Gastrocnemius medialis (tissue), 4 donors: ENCODE data around the gene LVRN. TPM values are rescaled to one million over a fixed set of nuclear protein-coding genes. Genes with fewer than 3 reads are reported as not detected.

Experiments used
- ATAC-seq, 2 donors: fragments of 150-250 bp; one replicate each; pipeline ENCODE4 v1.9.1; 2016
- DNase-seq, 2 donors: peaks; one replicate each; pipeline ENCODE4 v3.0.0-alpha.2; 2019
- H3K27ac ChIP-seq, 4 donors: fragments of 200-600 bp; sonication (generic); 1 replicate in 1 of 4; 2 replicates in 3 of 4; pipeline ENCODE4 v1.5.1; 2016 to 2018; ENCODE audit warnings: mild to moderate bottlenecking in 2 of 4, moderate library complexity in 1 of 4
- H3K27me3 ChIP-seq, 3 donors: fragments of 200-600 bp; sonication (generic) in 2 of 3; 1 replicate in 1 of 3; 2 replicates in 2 of 3; pipeline versions ENCODE4 v1.5.1 to v1.6.0; 2016 to 2019; ENCODE audit warnings: mild to moderate bottlenecking in 1 of 3, moderate library complexity in 1 of 3
- H3K36me3 ChIP-seq, 2 donors: fragments of 200-600 bp; sonication (generic) in 1 of 2; one replicate each; pipeline ENCODE4 v1.5.1; 2017 to 2018
- H3K4me1 ChIP-seq, 2 donors: fragments of 200-600 bp; sonication (generic) in 1 of 2; one replicate each; pipeline ENCODE4 v1.5.1; 2016 to 2017; ENCODE audit warnings: mild to moderate bottlenecking in 2 of 2
- H3K4me3 ChIP-seq, 4 donors: fragments of 200-600 bp; sonication (generic) in 3 of 4; 1 replicate in 1 of 4; 2 replicates in 3 of 4; pipeline ENCODE4 v1.5.1; 2016 to 2019; ENCODE audit warnings: mild to moderate bottlenecking in 2 of 4
- H3K9me3 ChIP-seq, 3 donors: fragments of 200-600 bp; sonication (generic) in 2 of 3; 1 replicate in 1 of 3; 2 replicates in 2 of 3; pipeline ENCODE4 v1.5.1; 2016 to 2019
- POLR2A ChIP-seq, 2 donors: fragments of 450-650 bp; IDR thresholded peaks; one replicate each; pipeline ENCODE4 v1.6.1; 2017; ENCODE audit warnings: antibody characterized with exemption in 2 of 2, mild to moderate bottlenecking in 2 of 2, moderate library complexity in 2 of 2
- in situ Hi-C, 4 donors: fragments of 200-750 bp; cut with MboI; loops; one replicate each; pipeline versions ENCODE4 v1.15.0 to v1.8.0; 2017; ENCODE audit warnings: low sequenced_read_pairs in 4 of 4
- intact Hi-C: fragments of 100-400 bp; cut with DNase I; formaldehyde crosslinking; loops from one replicate; pipeline ENCODE4 v1.15.1; 2023; ENCODE audit warnings: low total_unique reads
- total RNA-seq, 4 donors: library from RNA; depleted of rRNA; stranded (reverse); fragments of >200 nt; gene quantifications; one replicate each; pipeline versions ENCODE4 v1.1.0 to v1.2.3, GENCODE V29; 2016
- TF ChIP-seq, protein P1 (sequence below), 5 experiments: fragments of 450-650 bp in 3 of 5; fragments of 200-600 bp in 2 of 5; sonication (generic) in 2 of 5; IDR thresholded peaks in 4 of 5; conservative IDR thresholded peaks in 1 of 5; 1 replicate in 4 of 5; 2 replicates in 1 of 5; pipeline ENCODE4 v1.5.1; 2016 to 2019; ENCODE audit warnings: antibody characterized with exemption in 5 of 5, mild to moderate bottlenecking in 3 of 5, moderate library complexity in 3 of 5

LVRN gene
- total RNA-seq, 4 donors from 2014 or later, result 0.63 to 2.2 (median 0.78) TPM

DNA sequence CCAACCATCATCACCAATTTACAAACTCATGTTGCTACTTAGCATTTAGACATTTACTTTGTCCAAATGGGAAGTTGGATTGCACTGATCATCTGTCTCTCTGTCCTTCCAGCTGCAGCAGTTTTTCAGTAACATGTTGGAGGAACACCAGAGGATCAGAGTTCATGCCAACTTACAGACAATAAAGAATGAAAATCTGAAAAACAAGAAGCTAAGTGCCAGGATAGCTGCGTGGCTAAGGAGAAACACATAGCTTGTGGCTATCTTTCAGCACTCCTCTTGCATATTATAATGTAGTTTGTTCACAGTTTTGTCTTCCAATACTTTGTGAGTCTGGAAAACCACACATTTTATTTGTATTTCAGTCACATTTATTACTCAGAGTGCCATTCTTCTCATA is 63.6 kb downstream of the LVRN start:
- no peaks in the 10 kb centered on the region for H3K4me1 ChIP-seq
- in situ Hi-C loops, result no loop called here
- no peak overlapping the region for H3K4me3 ChIP-seq
- no peaks in the 10 kb centered on the region for H3K36me3 ChIP-seq
- no peaks in the 10 kb centered on the region for H3K27me3 ChIP-seq
- TF ChIP-seq, protein P1, sequence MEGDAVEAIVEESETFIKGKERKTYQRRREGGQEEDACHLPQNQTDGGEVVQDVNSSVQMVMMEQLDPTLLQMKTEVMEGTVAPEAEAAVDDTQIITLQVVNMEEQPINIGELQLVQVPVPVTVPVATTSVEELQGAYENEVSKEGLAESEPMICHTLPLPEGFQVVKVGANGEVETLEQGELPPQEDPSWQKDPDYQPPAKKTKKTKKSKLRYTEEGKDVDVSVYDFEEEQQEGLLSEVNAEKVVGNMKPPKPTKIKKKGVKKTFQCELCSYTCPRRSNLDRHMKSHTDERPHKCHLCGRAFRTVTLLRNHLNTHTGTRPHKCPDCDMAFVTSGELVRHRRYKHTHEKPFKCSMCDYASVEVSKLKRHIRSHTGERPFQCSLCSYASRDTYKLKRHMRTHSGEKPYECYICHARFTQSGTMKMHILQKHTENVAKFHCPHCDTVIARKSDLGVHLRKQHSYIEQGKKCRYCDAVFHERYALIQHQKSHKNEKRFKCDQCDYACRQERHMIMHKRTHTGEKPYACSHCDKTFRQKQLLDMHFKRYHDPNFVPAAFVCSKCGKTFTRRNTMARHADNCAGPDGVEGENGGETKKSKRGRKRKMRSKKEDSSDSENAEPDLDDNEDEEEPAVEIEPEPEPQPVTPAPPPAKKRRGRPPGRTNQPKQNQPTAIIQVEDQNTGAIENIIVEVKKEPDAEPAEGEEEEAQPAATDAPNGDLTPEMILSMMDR (IDR thresholded peaks at IDR 0.05 in 4 of 5, conservative IDR thresholded peaks at IDR 0.05 in 1 of 5), result no peak
- no peak for TF ChIP-seq POLR2A (IDR thresholded peaks at IDR 0.05)
- no peaks in the 10 kb centered on the region for H3K9me3 ChIP-seq
- H3K27ac ChIP-seq, result no peak overlapping the region
- no peak for ATAC-seq
- intact Hi-C loops, result loop anchor here (10.0 kb wide), 1 partner anchor 131 kb away; no protein-coding TSS in a partner anchor
- no peak for DNase-seq

DNA sequence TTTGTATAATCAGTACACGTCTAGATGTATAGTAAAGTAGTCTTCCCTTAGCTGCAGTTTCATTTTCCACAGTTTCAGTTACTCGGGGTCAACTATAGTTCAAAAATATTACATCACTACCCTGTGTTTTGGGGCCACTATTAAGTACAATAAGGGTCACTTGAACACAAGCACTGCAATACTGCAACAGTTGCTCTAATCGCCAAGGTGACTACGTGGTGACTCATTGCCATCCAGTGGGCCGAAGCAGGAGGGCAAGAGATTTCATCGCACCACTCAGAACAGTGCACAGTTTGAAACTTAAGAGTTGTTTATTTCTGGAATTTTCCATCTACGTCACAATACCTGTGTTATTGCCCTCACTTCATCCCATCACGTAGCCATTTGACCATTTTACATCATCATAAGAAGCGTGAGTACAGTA is 69.8 kb downstream of the LVRN start, which contains the start of gene ARL14EPL:
TSS of gene ARL14EPL (plus strand) at position 379 of the 424 bp plus-strand sequence. CDS start 18,994 bp downstream, outside the sequence.
- DNase-seq, result peak; percentile 20 to 42
- no peak for TF ChIP-seq POLR2A (IDR thresholded peaks at IDR 0.05)
- TF ChIP-seq, protein P1 (IDR thresholded peaks at IDR 0.05 in 4 of 5, conservative IDR thresholded peaks at IDR 0.05 in 1 of 5), result no peak
- H3K9me3 ChIP-seq, result no peaks in the 10 kb centered on the region
- in situ Hi-C loops (loop anchor here in 1 of 4 donors (10.0 kb wide), 1 partner anchor 147 kb away; no protein-coding TSS in a partner anchor), intact Hi-C loops (no loop called here)
- H3K27ac ChIP-seq, result no peak within 1 kb of the TSS
- no peaks in the 10 kb centered on the region for H3K36me3 ChIP-seq
- ATAC-seq, result peak; percentile 53 to 58
- H3K4me3 ChIP-seq, result no peak within 1 kb of the TSS
- no peaks in the 10 kb centered on the region for H3K4me1 ChIP-seq
- H3K27me3 ChIP-seq, result no peaks in the 10 kb centered on the region

DNA sequence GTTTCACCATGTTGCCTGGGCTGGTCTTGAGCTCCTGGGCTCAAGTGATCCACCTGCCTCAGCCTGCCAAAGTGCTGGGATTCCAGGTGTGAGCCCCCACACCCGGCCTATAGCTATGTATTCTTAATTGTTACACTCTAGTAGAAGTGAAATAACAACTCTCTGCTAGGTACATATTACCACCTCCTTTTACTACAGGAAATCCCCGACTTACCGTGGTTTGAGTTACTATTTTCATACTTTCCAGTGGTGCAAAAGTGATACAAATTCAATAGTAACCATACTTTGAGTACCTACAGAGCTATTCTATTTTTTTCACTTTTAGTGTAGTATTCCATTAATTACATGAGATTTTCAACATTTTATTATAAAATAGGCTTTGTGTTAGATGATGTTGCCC is 70.7 kb downstream of the LVRN start:
- no peaks in the 10 kb centered on the region for H3K4me1 ChIP-seq
- ATAC-seq, result no peak
- H3K27ac ChIP-seq, result no peak overlapping the region
- H3K9me3 ChIP-seq, result no peaks in the 10 kb centered on the region
- no peak overlapping the region for H3K4me3 ChIP-seq
- TF ChIP-seq, protein P1 (IDR thresholded peaks at IDR 0.05 in 4 of 5, conservative IDR thresholded peaks at IDR 0.05 in 1 of 5), result no peak
- TF ChIP-seq POLR2A (IDR thresholded peaks at IDR 0.05), result no peak
- no peaks in the 10 kb centered on the region for H3K27me3 ChIP-seq
- H3K36me3 ChIP-seq, result no peaks in the 10 kb centered on the region
- intact Hi-C loops (no loop called here), in situ Hi-C loops (loop anchor here in 1 of 4 donors (10.0 kb wide), 1 partner anchor 148 kb away; no protein-coding TSS in a partner anchor)
- no peak for DNase-seq

DNA sequence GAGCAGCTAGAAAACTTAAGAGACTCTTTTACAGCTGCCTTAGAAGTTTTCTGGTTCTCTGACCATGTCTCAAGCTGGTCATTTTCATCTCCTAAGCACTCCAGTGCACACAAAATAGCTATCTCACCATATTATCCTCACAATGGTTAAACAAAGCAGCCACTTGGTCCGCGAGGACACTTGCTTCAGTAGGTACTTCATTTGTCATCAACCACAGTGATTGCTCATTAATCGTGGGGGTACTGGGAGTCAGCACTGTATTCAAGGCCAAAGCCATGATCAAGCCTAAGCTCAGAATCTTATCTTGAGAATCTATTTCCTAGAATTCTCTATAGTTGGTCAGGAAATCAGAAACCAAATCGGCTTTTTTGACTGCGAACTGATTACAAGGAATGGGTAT is 72.8 kb downstream of the LVRN start:
- H3K27me3 ChIP-seq, result no peaks in the 10 kb centered on the region
- intact Hi-C loops (no loop called here), in situ Hi-C loops (loop anchor here in 1 of 4 donors (10.0 kb wide), 1 partner anchor 150 kb away; no protein-coding TSS in a partner anchor)
- H3K4me3 ChIP-seq, result no peak overlapping the region
- no peak overlapping the region for H3K27ac ChIP-seq
- no peaks in the 10 kb centered on the region for H3K4me1 ChIP-seq
- TF ChIP-seq, protein P1 (IDR thresholded peaks at IDR 0.05 in 4 of 5, conservative IDR thresholded peaks at IDR 0.05 in 1 of 5), result no peak
- no peak for TF ChIP-seq POLR2A (IDR thresholded peaks at IDR 0.05)
- H3K9me3 ChIP-seq, result no peaks in the 10 kb centered on the region
- ATAC-seq, result no peak
- H3K36me3 ChIP-seq, result no peaks in the 10 kb centered on the region
- DNase-seq, result no peak
